ENCODE results near the gene GDI2.
"Not testable (repeated sequence)": the region's sequence is repeated elsewhere in the genome, so short reads cannot be mapped to it uniquely, and the experiment has no call there.

Gene GDI2

DNA sequence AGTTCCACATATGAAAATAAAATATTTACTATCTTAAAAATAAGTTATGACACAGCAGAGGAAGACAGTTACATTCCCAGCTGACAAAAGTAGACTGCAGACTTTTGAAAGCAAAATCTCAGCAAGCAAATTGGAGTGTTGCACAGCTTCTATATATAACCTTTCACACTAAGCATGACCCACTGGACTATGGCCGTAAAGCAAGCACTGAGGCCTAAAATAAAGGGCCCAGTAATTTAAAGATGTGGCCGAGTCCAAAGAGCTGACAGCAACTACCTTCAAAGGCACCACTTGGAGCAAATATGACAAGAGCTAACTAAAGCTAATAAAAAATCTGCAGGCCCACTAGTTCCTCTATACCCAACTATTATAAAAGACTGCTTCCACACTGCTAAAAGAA lies 6.5 kb downstream of the GDI2 start:
- Histone ChIP-seq H3K9me3 (ENCODE audit: control insufficient read depth, low read depth, low read length) (no peaks in the 10 kb centered on the region), H3K36me3 (ENCODE audit: control insufficient read depth, low read depth, low read length) (peaks cover 9% of the 10 kb centered on the region), H3K4me1 (ENCODE audit: control insufficient read depth, low read depth, low read length) (peaks cover 12% of the 10 kb centered on the region), H3K4me3 (ENCODE audit: low read length) (no peak overlapping the region), H3K9ac (ENCODE audit: low read length) (no peak overlapping the region), H3K27me3 (ENCODE audit: control insufficient read depth, insufficient read depth, low read length) (no peaks in the 10 kb centered on the region), H3K27ac (ENCODE audit: low read length) (no peak overlapping the region)

DNA sequence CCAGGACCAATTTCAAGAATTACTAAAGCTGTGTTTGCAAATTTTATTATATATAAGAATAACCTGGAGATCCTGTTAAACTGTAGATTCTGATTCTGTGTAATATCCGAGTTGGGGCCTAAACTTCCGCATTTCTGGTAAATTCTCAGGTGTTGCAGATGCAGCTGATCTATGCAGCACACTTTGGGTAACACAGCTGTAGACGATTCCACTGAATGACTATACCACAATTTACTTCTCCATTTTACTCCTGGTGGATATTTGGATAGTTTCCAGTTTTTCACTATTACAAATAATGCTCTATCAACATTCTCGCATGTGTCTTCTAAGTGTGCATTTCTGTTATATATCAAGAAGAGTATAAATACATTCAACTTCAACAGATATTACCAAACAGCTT lies 7.5 kb downstream of the GDI2 start:
- Histone ChIP-seq H3K27ac (ENCODE audit: low read length) (no peak overlapping the region), H3K4me3 (ENCODE audit: low read length) (no peak overlapping the region), H3K36me3 (ENCODE audit: control insufficient read depth, low read depth, low read length) (peaks cover 6% of the 10 kb centered on the region), H3K4me1 (ENCODE audit: control insufficient read depth, low read depth, low read length) (peaks cover 4% of the 10 kb centered on the region), H3K9me3 (ENCODE audit: control insufficient read depth, low read depth, low read length) (no peaks in the 10 kb centered on the region), H3K27me3 (ENCODE audit: control insufficient read depth, insufficient read depth, low read length) (no peaks in the 10 kb centered on the region), H3K9ac (ENCODE audit: low read length) (no peak overlapping the region)

DNA sequence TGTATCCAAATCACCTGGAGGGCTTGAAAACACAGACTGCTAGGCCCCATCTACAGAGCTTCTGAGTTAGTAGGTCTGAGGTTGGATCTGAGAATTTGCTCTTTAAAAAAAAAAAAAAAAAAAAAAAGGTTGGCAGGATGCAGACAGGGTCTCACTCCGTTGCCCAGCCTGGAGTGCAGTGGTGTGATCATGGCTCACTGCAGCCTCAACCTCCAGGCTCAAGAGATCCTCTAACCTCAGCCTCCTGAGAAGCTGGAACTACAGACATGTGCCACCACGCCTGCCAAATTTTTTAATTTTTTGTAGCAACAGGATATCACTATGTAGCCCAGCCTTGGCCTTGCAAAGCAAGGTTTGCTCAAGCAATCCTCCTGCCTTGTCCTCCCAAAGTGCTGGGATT lies 8.0 kb downstream of the GDI2 start:
- Histone ChIP-seq H3K4me1 (ENCODE audit: control insufficient read depth, low read depth, low read length) (no peaks in the 10 kb centered on the region), H3K27me3 (ENCODE audit: control insufficient read depth, insufficient read depth, low read length) (no peaks in the 10 kb centered on the region), H3K4me3 (ENCODE audit: low read length) (no peak overlapping the region), H3K27ac (ENCODE audit: low read length) (no peak overlapping the region), H3K9ac (ENCODE audit: low read length) (no peak overlapping the region), H3K9me3 (ENCODE audit: control insufficient read depth, low read depth, low read length) (no peaks in the 10 kb centered on the region), H3K36me3 (ENCODE audit: control insufficient read depth, low read depth, low read length) (peaks cover 10% of the 10 kb centered on the region)

DNA sequence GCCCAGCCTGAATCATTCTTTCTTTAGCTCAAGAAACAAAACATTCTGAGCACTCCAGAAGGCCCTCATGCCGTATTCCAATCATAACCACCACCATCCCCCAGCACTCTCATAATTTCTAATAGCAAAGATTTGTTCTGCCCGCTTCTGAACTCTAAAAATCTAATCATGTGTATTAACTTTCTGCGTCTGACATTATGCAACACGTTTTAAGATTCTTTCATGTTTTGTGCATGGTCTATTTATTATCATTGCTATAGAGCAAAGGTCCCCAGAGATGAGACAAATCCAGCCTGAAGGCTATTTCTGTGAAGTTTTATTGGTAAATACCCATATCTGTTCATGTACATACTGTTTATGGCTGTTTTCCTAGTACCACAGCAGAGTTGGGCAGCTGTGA lies 8.8 kb downstream of the GDI2 start:
- H3K9ac ChIP-seq (ENCODE audit: low read length), result no peak overlapping the region
- H3K4me1 ChIP-seq (ENCODE audit: control insufficient read depth, low read depth, low read length), result no peaks in the 10 kb centered on the region
- H3K27me3 ChIP-seq (ENCODE audit: control insufficient read depth, insufficient read depth, low read length), result no peaks in the 10 kb centered on the region
- H3K27ac ChIP-seq (ENCODE audit: low read length), result no peak overlapping the region
- no peak overlapping the region for H3K4me3 ChIP-seq (ENCODE audit: low read length)
- peaks cover 19% of the 10 kb centered on the region for H3K36me3 ChIP-seq (ENCODE audit: control insufficient read depth, low read depth, low read length)
- H3K9me3 ChIP-seq (ENCODE audit: control insufficient read depth, low read depth, low read length), result no peaks in the 10 kb centered on the region

DNA sequence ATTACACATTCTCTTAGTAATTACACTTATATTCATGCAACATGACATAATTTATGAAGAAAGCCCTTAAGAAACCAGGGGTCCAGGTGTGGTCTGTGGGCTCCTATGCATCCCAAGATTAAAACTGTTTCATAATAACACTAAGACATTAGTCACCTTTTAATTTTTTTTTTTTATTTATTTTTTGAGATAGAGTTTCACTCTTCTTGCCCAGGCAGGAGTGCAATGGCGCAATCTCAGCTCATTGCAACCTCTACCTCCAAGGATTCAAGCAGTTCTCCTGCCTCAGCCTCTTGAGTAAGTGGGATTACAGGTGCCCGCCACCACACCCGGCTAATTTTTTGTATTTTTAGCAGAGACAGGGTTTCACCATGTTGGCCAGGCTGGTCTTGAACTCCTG lies 12.5 kb downstream of the GDI2 start:
- Histone ChIP-seq H3K27ac (ENCODE audit: low read length) (no peak overlapping the region), H3K27me3 (ENCODE audit: control insufficient read depth, insufficient read depth, low read length) (no peaks in the 10 kb centered on the region), H3K9ac (ENCODE audit: low read length) (no peak overlapping the region), H3K4me3 (ENCODE audit: low read length) (no peak overlapping the region), H3K9me3 (ENCODE audit: control insufficient read depth, low read depth, low read length) (no peaks in the 10 kb centered on the region), H3K4me1 (ENCODE audit: control insufficient read depth, low read depth, low read length) (no peaks in the 10 kb centered on the region), H3K36me3 (ENCODE audit: control insufficient read depth, low read depth, low read length) (peaks cover 49% of the 10 kb centered on the region)

DNA sequence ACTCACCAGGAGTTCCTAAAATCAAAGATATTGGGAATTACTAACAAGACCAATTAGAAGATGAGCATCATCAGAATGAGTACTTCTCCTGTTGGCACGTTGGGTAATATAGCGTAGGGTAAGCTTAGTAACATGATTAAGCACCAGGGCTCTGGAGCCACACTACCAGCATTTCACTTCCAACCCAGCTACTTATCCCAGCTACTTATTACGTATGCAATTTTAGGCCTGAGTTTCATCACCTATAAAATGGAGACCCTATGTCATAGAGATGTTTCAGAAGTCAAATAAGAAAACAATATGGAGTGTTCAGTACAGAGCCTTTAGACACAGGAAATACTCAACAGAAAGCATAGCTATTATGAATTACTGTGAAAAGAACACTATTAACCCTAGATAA lies 19.0 kb downstream of the GDI2 start:
- Histone ChIP-seq H3K27ac (ENCODE audit: low read length) (no peak overlapping the region), H3K27me3 (ENCODE audit: control insufficient read depth, insufficient read depth, low read length) (no peaks in the 10 kb centered on the region), H3K9ac (ENCODE audit: low read length) (no peak overlapping the region), H3K4me1 (ENCODE audit: control insufficient read depth, low read depth, low read length) (no peaks in the 10 kb centered on the region), H3K9me3 (ENCODE audit: control insufficient read depth, low read depth, low read length) (no peaks in the 10 kb centered on the region), H3K36me3 (ENCODE audit: control insufficient read depth, low read depth, low read length) (peaks cover 87% of the 10 kb centered on the region), H3K4me3 (ENCODE audit: low read length) (no peak overlapping the region)

DNA sequence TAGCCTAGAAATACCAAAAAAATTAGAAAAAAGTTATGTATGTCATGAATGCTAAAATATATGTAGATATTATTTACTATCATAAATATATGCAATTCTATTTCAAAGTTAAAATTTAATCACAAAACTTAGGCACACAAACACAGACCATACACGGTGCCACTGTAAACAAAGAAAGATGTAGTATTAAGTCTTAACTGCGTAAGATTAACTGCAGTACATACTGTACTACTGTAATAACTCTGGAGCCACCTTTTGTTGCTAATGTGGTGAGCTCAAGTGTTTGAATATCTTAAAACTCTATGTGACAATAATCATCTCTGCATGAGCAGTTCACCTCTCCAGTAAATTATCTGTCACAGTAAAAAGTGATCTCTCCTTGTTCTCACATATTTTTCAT lies 23.6 kb downstream of the GDI2 start:
- Histone ChIP-seq H3K9ac (ENCODE audit: low read length) (no peak overlapping the region), H3K36me3 (ENCODE audit: control insufficient read depth, low read depth, low read length) (peaks cover 88% of the 10 kb centered on the region), H3K4me3 (ENCODE audit: low read length) (no peak overlapping the region), H3K9me3 (ENCODE audit: control insufficient read depth, low read depth, low read length) (no peaks in the 10 kb centered on the region), H3K4me1 (ENCODE audit: control insufficient read depth, low read depth, low read length) (no peaks in the 10 kb centered on the region), H3K27me3 (ENCODE audit: control insufficient read depth, insufficient read depth, low read length) (no peaks in the 10 kb centered on the region), H3K27ac (ENCODE audit: low read length) (no peak overlapping the region)

DNA sequence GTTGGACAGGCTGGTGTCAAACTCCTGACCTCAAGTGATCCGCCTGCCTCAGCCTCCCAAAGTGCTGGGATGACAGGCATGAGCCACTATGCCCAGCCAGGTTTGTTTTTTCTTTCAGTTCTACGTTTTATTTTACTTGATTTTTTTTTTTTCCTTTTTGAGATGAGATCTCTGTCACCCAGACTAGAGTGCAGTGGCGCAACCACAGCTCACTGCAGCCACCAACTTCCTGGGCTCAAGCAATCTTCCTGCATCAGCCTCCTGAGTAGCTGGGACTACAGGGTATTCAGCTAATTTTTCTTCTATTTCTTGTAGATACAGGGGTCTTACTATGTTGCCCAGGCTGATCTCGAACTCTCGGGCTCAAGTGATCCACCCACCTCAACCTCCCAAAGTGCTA lies 24.3 kb downstream of the GDI2 start:
- Histone ChIP-seq H3K36me3 (ENCODE audit: control insufficient read depth, low read depth, low read length) (peaks cover 89% of the 10 kb centered on the region), H3K9me3 (ENCODE audit: control insufficient read depth, low read depth, low read length) (no peaks in the 10 kb centered on the region), H3K9ac (ENCODE audit: low read length) (no peak overlapping the region), H3K27ac (ENCODE audit: low read length) (no peak overlapping the region), H3K4me1 (ENCODE audit: control insufficient read depth, low read depth, low read length) (no peaks in the 10 kb centered on the region), H3K27me3 (ENCODE audit: control insufficient read depth, insufficient read depth, low read length) (no peaks in the 10 kb centered on the region), H3K4me3 (ENCODE audit: low read length) (no peak overlapping the region)

DNA sequence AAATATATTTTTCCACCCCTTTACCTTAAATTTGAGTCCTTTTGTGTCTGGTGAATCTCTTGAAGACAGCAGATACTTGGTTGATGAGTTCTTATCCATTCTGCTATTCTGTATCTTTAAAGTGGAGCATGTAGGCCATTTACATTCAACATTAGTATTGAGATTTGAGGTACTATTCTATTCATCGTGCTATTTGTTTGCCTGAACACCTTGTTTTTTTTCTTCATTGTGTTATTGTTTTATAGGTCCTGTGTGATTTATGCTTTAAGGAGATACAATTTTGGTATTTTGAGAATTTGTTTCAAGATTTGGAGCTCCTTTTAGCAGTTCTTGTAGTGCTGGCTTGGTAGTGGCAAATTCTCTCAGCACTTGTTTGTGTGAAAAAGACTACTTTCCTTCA lies 29.9 kb downstream of the GDI2 start:
- no peaks in the 10 kb centered on the region for H3K27me3 ChIP-seq (ENCODE audit: control insufficient read depth, insufficient read depth, low read length)
- H3K9me3 ChIP-seq (ENCODE audit: control insufficient read depth, low read depth, low read length), result no peaks in the 10 kb centered on the region
- no peak overlapping the region for H3K9ac ChIP-seq (ENCODE audit: low read length)
- no peaks in the 10 kb centered on the region for H3K4me1 ChIP-seq (ENCODE audit: control insufficient read depth, low read depth, low read length)
- H3K4me3 ChIP-seq (ENCODE audit: low read length), result no peak overlapping the region
- H3K27ac ChIP-seq (ENCODE audit: low read length), result no peak overlapping the region
- H3K36me3 ChIP-seq (ENCODE audit: control insufficient read depth, low read depth, low read length), result peaks cover 76% of the 10 kb centered on the region

DNA sequence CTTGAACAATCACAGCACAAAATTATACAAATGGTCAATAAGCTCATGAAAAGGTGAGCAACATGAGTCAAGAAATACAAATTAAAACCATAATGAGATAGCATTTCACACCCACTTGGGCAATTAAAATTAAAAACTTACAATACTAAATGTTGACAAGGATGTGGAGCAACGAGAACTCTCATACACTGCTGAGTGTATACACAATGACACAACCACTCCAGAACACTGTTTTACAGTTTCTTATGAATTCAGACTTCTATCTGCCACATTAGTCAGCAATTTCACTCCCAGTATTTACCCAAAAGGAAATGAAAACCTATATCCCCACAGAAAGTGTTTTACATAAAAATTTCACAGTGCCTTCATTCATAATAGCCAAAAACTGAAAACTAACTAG lies 31.1 kb downstream of the GDI2 start:
- H3K27me3 ChIP-seq (ENCODE audit: control insufficient read depth, insufficient read depth, low read length), result no peaks in the 10 kb centered on the region
- no peak overlapping the region for H3K4me3 ChIP-seq (ENCODE audit: low read length)
- no peaks in the 10 kb centered on the region for H3K9me3 ChIP-seq (ENCODE audit: control insufficient read depth, low read depth, low read length)
- no peak overlapping the region for H3K27ac ChIP-seq (ENCODE audit: low read length)
- no peaks in the 10 kb centered on the region for H3K4me1 ChIP-seq (ENCODE audit: control insufficient read depth, low read depth, low read length)
- H3K36me3 ChIP-seq (ENCODE audit: control insufficient read depth, low read depth, low read length), result peaks cover 64% of the 10 kb centered on the region
- no peak overlapping the region for H3K9ac ChIP-seq (ENCODE audit: low read length)

DNA sequence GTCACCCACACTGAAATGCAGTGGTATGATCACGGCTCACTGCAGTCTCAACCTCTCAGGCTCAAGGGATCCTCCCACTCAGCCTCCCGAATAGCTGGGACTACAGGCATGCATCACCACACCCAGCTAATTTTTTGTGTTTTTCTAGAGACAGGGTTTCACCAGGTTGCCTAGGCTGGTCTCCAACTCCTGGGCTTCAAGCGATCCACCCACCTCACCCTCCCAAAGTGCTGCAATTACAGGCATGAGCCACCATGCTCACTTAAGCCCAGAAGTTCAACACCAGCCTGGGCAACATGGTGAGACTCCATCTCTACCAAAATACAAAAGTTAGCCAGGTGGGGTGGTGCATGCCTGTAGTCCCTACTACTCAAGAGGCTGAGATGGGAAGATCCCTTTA lies 33.5 kb downstream of the GDI2 start:
- H3K27ac ChIP-seq (ENCODE audit: low read length), result no peak overlapping the region

DNA sequence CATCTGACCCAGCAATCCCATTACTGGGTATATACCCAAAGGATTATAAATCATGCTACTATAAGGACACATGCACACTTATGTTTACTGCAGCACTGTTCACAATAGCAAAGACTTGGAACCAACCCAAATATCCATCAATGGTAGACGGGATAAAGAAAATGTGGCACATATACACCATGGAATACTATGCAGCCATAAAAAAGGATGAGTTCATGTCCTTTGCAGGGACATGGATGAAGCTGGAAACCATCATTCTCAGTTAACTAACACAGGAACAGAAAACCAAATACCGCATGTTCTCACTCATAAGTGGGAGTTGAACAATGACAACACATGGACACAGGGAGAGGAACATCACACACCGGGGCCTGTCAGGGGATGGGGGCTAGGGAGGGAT lies 35.5 kb downstream of the GDI2 start:
- H3K4me3 ChIP-seq (ENCODE audit: low read length), result not testable (repeated sequence)
- H3K36me3 ChIP-seq (ENCODE audit: control insufficient read depth, low read depth, low read length), result peaks cover 37% of the 10 kb centered on the region

More for the DNA sequence above, 33.5 kb downstream of the GDI2 start:
- Histone ChIP-seq H3K4me3 (ENCODE audit: low read length) (no peak overlapping the region), H3K4me1 (ENCODE audit: control insufficient read depth, low read depth, low read length) (no peaks in the 10 kb centered on the region), H3K9me3 (ENCODE audit: control insufficient read depth, low read depth, low read length) (no peaks in the 10 kb centered on the region), H3K27me3 (ENCODE audit: control insufficient read depth, insufficient read depth, low read length) (no peaks in the 10 kb centered on the region), H3K36me3 (ENCODE audit: control insufficient read depth, low read depth, low read length) (peaks cover 48% of the 10 kb centered on the region), H3K9ac (ENCODE audit: low read length) (no peak overlapping the region)

DNA sequence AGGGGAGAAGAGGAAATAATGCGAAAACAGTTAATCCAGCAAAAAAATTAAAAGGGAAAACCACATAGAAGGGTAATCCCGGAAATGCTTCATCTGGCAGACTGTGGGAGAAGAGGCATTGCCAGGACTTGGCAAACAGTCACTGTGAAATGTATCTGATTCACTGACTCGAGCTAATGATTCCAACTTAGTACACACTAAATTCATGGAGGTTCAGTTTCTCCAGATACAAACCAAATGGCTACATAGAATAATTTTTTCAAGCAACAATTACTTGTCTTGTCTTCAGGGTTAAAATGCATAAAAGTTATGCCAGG lies 36.4 kb downstream of the GDI2 start:
- Histone ChIP-seq H3K36me3 (ENCODE audit: control insufficient read depth, low read depth, low read length) (peaks cover 35% of the 10 kb centered on the region), H3K9ac (ENCODE audit: low read length) (no peak overlapping the region), H3K27me3 (ENCODE audit: control insufficient read depth, insufficient read depth, low read length) (no peaks in the 10 kb centered on the region), H3K27ac (ENCODE audit: low read length) (no peak overlapping the region), H3K9me3 (ENCODE audit: control insufficient read depth, low read depth, low read length) (no peaks in the 10 kb centered on the region), H3K4me3 (ENCODE audit: low read length) (no peak overlapping the region), H3K4me1 (ENCODE audit: control insufficient read depth, low read depth, low read length) (no peaks in the 10 kb centered on the region)

More for the DNA sequence above, 35.5 kb downstream of the GDI2 start:
- H3K4me1 ChIP-seq (ENCODE audit: control insufficient read depth, low read depth, low read length); H3K27me3 ChIP-seq (ENCODE audit: control insufficient read depth, insufficient read depth, low read length); H3K9ac ChIP-seq (ENCODE audit: low read length); H3K9me3 ChIP-seq (ENCODE audit: control insufficient read depth, low read depth, low read length); H3K27ac ChIP-seq (ENCODE audit: low read length): not testable (repeated sequence)

Data from iPS-18a (cell line).